HFF-Myc (cell line): ENCODE results near the gene NPY1R.
A peak's percentile ranks its signal among the peaks of the same experiment; 100 is the strongest.

ENCODE experiments used
- DNase-seq: peaks from one replicate; pipeline ENCODE4 v3.0.0-alpha.2; 2011; ENCODE audit warnings: low read depth; ENCODE audit errors: extremely low read depth
- H3K4me3 ChIP-seq: replicated peaks from 2 replicates; pipeline ENCODE4 v1.5.1; 2011; ENCODE audit warnings: low read depth, mild to moderate bottlenecking, control low read depth, low read length
- CTCF ChIP-seq: IDR thresholded peaks from 2 replicates; pipeline ENCODE4 v1.5.1; 2012; ENCODE audit warnings: mild to moderate bottlenecking, low read depth, low read length, control low read depth; ENCODE audit errors: missing control alignments

Gene NPY1R

GRCh38 chr4:163332526-163333406 lies at the start of gene NPY1R:
NPY1R (minus strand) TSS chr4:163332596; CDS start chr4:163326554, 6,042 bp downstream.
- DNase-seq: peak; percentile 29
- peak; percentile 72 for TF ChIP-seq CTCF
- peak within 1 kb of the TSS; percentile 33 for H3K4me3 ChIP-seq

- H3K4me3 ChIP-seq: no peak overlapping the region
- no peak for DNase-seq
- TF ChIP-seq CTCF: no peak
Measured at GRCh38 chr4:163380703-163381102, 48.3 kb upstream of the NPY1R start.

GRCh38 chr4:163378661-163379060 lies 46.3 kb upstream of the NPY1R start:
- DNase-seq: no peak
- H3K4me3 ChIP-seq: no peak overlapping the region
- no peak for TF ChIP-seq CTCF

GRCh38 chr4:163372029-163372428 lies 39.6 kb upstream of the NPY1R start:
- no peak for DNase-seq
- no peak overlapping the region for H3K4me3 ChIP-seq
- TF ChIP-seq CTCF: no peak

- TF ChIP-seq CTCF: no peak
- H3K4me3 ChIP-seq: no peak overlapping the region
- no peak for DNase-seq
Measured at GRCh38 chr4:163367651-163368050, 35.3 kb upstream of the NPY1R start.

GRCh38 chr4:163356104-163356503 lies 23.7 kb upstream of the NPY1R start:
- no peak for DNase-seq
- no peak overlapping the region for H3K4me3 ChIP-seq
- no peak for TF ChIP-seq CTCF
